Measurements from ENCODE around the gene RBFA.

DNA sequence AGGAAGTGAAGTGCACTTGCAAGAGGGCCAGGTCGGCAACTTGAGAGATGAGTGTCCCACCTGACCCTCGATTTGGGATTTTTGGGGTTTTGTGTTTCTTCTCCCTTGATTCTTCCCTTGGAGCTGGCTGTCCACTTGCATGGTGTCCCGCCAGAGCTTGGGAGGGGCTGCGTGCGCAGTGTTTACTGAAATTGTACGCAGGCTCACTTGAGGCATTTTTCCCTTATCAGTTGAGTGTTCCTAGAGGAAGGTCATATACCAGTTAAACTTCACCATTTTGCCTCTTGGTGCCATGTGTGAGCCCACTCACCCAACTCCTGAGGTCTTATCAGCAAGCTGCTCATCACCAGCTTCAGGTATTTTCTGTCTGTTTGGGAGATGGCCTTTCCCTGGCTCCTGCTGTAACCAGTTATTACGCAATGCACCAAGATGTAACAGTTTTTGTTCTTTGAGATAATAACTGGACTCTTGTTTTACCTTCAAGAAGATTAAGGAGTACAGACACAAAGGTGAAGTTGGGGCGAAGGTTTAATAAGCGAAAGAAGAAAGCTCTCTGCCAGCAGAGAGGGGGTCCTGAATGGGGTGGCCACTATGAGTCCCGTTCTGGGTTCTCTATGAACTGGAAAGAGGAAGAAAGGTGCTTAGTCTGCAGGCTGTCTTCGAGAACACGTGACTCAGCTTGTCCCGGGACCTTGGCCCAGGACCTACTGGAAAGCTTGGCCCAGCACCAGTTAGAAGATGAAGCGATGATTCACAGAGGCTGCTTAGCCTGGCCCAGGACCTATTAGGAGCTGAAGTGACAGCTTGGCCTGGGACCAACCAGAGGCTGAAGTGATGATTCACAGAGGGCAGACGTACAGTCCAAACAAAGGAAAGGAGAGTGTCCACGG is 24.3 kb upstream of the RBFA start:
- TF ChIP-seq, protein P1, sequence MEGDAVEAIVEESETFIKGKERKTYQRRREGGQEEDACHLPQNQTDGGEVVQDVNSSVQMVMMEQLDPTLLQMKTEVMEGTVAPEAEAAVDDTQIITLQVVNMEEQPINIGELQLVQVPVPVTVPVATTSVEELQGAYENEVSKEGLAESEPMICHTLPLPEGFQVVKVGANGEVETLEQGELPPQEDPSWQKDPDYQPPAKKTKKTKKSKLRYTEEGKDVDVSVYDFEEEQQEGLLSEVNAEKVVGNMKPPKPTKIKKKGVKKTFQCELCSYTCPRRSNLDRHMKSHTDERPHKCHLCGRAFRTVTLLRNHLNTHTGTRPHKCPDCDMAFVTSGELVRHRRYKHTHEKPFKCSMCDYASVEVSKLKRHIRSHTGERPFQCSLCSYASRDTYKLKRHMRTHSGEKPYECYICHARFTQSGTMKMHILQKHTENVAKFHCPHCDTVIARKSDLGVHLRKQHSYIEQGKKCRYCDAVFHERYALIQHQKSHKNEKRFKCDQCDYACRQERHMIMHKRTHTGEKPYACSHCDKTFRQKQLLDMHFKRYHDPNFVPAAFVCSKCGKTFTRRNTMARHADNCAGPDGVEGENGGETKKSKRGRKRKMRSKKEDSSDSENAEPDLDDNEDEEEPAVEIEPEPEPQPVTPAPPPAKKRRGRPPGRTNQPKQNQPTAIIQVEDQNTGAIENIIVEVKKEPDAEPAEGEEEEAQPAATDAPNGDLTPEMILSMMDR (IDR thresholded peaks at IDR 0.05) = no peak
- TF ChIP-seq POLR2AphosphoS5 (IDR thresholded peaks at IDR 0.05; ENCODE audit: insufficient read depth in 1 of 2, low read depth in 1 of 2) = peak; percentile 31 to 70
